ENCODE results near the gene CDC20B.
"Not testable (repeated sequence)": the region's sequence is repeated elsewhere in the genome, so short reads cannot be mapped to it uniquely, and the experiment has no call there.

CDC20B gene

GRCh38 chr5:55104946-55105701, 67.9 kb downstream of the CDC20B start:
- no peak overlapping the region for H3K4me3 ChIP-seq (ENCODE audit: control insufficient read depth, low read depth, low read length)
- no peak for DNase-seq (ENCODE audit: low read depth)
- no peak for TF ChIP-seq CTCF (IDR thresholded peaks at IDR 0.05; ENCODE audit: control insufficient read depth, insufficient read depth, low read depth, low read length, missing control alignments)

GRCh38 chr5:55104036-55104772, 68.8 kb downstream of the CDC20B start:
- TF ChIP-seq CTCF (IDR thresholded peaks at IDR 0.05; ENCODE audit: control insufficient read depth, insufficient read depth, low read depth, low read length, missing control alignments), result no peak
- DNase-seq (ENCODE audit: low read depth), result no peak
- no peak overlapping the region for H3K4me3 ChIP-seq (ENCODE audit: control insufficient read depth, low read depth, low read length)

- no peak for TF ChIP-seq CTCF (IDR thresholded peaks at IDR 0.05; ENCODE audit: control insufficient read depth, insufficient read depth, low read depth, low read length, missing control alignments)
- no peak within 1 kb of the TSS for H3K4me3 ChIP-seq (ENCODE audit: control insufficient read depth, low read depth, low read length)
- no peak for DNase-seq (ENCODE audit: low read depth)
Observed at GRCh38 chr5:55102348-55102747, 70.6 kb downstream of the CDC20B start, which contains the start of gene GZMA. TSS of gene GZMA (plus strand) at chr5:55102646. CDS start at chr5:55102683, 37 bp downstream.

GRCh38 chr5:55101556-55102276, 71.3 kb downstream of the CDC20B start:
- DNase-seq (ENCODE audit: low read depth), result no peak
- H3K4me3 ChIP-seq (ENCODE audit: control insufficient read depth, low read depth, low read length), result no peak overlapping the region
- no peak for TF ChIP-seq CTCF (IDR thresholded peaks at IDR 0.05; ENCODE audit: control insufficient read depth, insufficient read depth, low read depth, low read length, missing control alignments)

- H3K4me3 ChIP-seq (ENCODE audit: control insufficient read depth, low read depth, low read length); DNase-seq (ENCODE audit: low read depth): not testable (repeated sequence)
Observed at GRCh38 chr5:55101148-55101547, 71.8 kb downstream of the CDC20B start.

GRCh38 chr5:55096861-55097260, 76.1 kb downstream of the CDC20B start:
- DNase-seq (ENCODE audit: low read depth), result no peak
- H3K4me3 ChIP-seq (ENCODE audit: control insufficient read depth, low read depth, low read length), result no peak overlapping the region
- no peak for TF ChIP-seq CTCF (IDR thresholded peaks at IDR 0.05; ENCODE audit: control insufficient read depth, insufficient read depth, low read depth, low read length, missing control alignments)

Data from AG09309 (cell line).